KMS-11 (cell line): ENCODE measurements around the gene KRT86.

Experiments
- H2AFZ ChIP-seq: fragments of 200-600 bp; sonication (generic); 2 replicates; pipeline ENCODE4 v1.6.1; 2016; ENCODE audit warnings: antibody characterized with exemption, mixed run types, low read depth
- H3K27ac ChIP-seq: fragments of 200-600 bp; sonication (generic); 2 replicates; pipeline ENCODE4 v1.6.1; 2016; ENCODE audit warnings: mild to moderate bottlenecking, mixed run types
- H3K27me3 ChIP-seq: fragments of 200-600 bp; sonication (generic); 2 replicates; pipeline ENCODE4 v1.6.1; 2017; ENCODE audit warnings: mild to moderate bottlenecking, low read depth, mixed run types, moderate library complexity; ENCODE audit not compliant: insufficient read depth
- H3K36me3 ChIP-seq: fragments of 200-600 bp; sonication (generic); 2 replicates; pipeline ENCODE4 v1.6.1; 2017; ENCODE audit warnings: mild to moderate bottlenecking, mixed run types; ENCODE audit not compliant: insufficient read depth
- H3K4me1 ChIP-seq: fragments of 200-600 bp; sonication (generic); 2 replicates; pipeline ENCODE4 v1.6.1; 2016; ENCODE audit warnings: mild to moderate bottlenecking, low read depth, mixed run types; ENCODE audit not compliant: poor library complexity, severe bottlenecking
- H3K4me2 ChIP-seq: fragments of 200-600 bp; sonication (generic); 2 replicates; pipeline ENCODE4 v1.7.0; 2016; ENCODE audit warnings: mild to moderate bottlenecking, mixed run types
- H3K4me3 ChIP-seq: fragments of 200-600 bp; sonication (generic); IDR thresholded peaks from 2 replicates; pipeline ENCODE4 v1.6.1; 2017; ENCODE audit warnings: low read depth, low read length, mixed read lengths; ENCODE audit not compliant: insufficient read depth
- H3K79me2 ChIP-seq: fragments of 200-600 bp; sonication (generic); 2 replicates; pipeline ENCODE4 v1.6.1; 2016; ENCODE audit warnings: low read depth, mixed run types; ENCODE audit not compliant: insufficient read depth
- H3K9ac ChIP-seq: fragments of 200-600 bp; sonication (generic); 2 replicates; pipeline ENCODE4 v1.6.1; 2016; ENCODE audit warnings: mild to moderate bottlenecking, mixed run types
- H4K20me1 ChIP-seq: fragments of 200-600 bp; sonication (generic); 2 replicates; pipeline ENCODE4 v1.6.1; 2016; ENCODE audit warnings: mild to moderate bottlenecking, mixed run types; ENCODE audit not compliant: insufficient read depth
- CTCF ChIP-seq: fragments of 200-600 bp; sonication (generic); conservative IDR thresholded peaks from 2 replicates; pipeline ENCODE4 v1.6.1; 2017; ENCODE audit warnings: low read depth, mild to moderate bottlenecking, antibody characterized with exemption, low read length, moderate library complexity, mixed read lengths

Gene KRT86

GRCh38 chr12:52353766-52354165 is 79.3 kb downstream of the KRT86 start:
- Histone ChIP-seq H3K27me3 (peaks cover 23% of the 10 kb centered on the region; the same call in 1 of the 2 replicates), H3K27ac (no peak overlapping the region), H3K4me3 (no peak overlapping the region), H3K4me2 (no peak overlapping the region), H3K36me3 (no peaks in the 10 kb centered on the region), H3K79me2 (no peaks in the 10 kb centered on the region), H3K9ac (no peak overlapping the region), H4K20me1 (no peaks in the 10 kb centered on the region), H3K4me1 (peaks cover 12% of the 10 kb centered on the region), H2AFZ (no peak overlapping the region)
- no peak for TF ChIP-seq CTCF

- Histone ChIP-seq H4K20me1 (no peaks in the 10 kb centered on the region), H3K4me2 (no peak overlapping the region), H3K27ac (no peak overlapping the region), H3K27me3 (peaks cover 23% of the 10 kb centered on the region; the same call in 1 of the 2 replicates), H2AFZ (no peak overlapping the region), H3K9ac (no peak overlapping the region), H3K79me2 (no peaks in the 10 kb centered on the region), H3K36me3 (no peaks in the 10 kb centered on the region), H3K4me3 (no peak overlapping the region), H3K4me1 (peaks cover 14% of the 10 kb centered on the region)
- TF ChIP-seq CTCF, result no peak
These were observed 79.8 kb downstream of the KRT86 start for GRCh38 chr12:52354200-52354599.

GRCh38 chr12:52355176-52355575 is 80.7 kb downstream of the KRT86 start:
- Histone ChIP-seq H3K4me1 (peaks cover 14% of the 10 kb centered on the region), H3K4me3 (no peak overlapping the region), H3K27ac (no peak overlapping the region), H3K27me3 (peaks cover 23% of the 10 kb centered on the region; the same call in 1 of the 2 replicates), H3K79me2 (no peaks in the 10 kb centered on the region), H3K4me2 (no peak overlapping the region), H3K9ac (no peak overlapping the region), H4K20me1 (no peaks in the 10 kb centered on the region), H2AFZ (no peak overlapping the region), H3K36me3 (no peaks in the 10 kb centered on the region)
- TF ChIP-seq CTCF, result no peak

- Histone ChIP-seq H2AFZ (no peak overlapping the region), H3K4me2 (no peak overlapping the region), H3K4me3 (no peak overlapping the region), H3K27ac (no peak overlapping the region), H3K27me3 (peaks cover 27% of the 10 kb centered on the region; the same call in 1 of the 2 replicates), H3K9ac (no peak overlapping the region), H4K20me1 (no peaks in the 10 kb centered on the region), H3K79me2 (no peaks in the 10 kb centered on the region), H3K4me1 (peaks cover 14% of the 10 kb centered on the region), H3K36me3 (no peaks in the 10 kb centered on the region)
- no peak for TF ChIP-seq CTCF
These were observed 81.8 kb downstream of the KRT86 start for GRCh38 chr12:52356031-52356761.
